ENCODE measurements around the gene NHLH1.

The NHLH1 gene

DNA sequence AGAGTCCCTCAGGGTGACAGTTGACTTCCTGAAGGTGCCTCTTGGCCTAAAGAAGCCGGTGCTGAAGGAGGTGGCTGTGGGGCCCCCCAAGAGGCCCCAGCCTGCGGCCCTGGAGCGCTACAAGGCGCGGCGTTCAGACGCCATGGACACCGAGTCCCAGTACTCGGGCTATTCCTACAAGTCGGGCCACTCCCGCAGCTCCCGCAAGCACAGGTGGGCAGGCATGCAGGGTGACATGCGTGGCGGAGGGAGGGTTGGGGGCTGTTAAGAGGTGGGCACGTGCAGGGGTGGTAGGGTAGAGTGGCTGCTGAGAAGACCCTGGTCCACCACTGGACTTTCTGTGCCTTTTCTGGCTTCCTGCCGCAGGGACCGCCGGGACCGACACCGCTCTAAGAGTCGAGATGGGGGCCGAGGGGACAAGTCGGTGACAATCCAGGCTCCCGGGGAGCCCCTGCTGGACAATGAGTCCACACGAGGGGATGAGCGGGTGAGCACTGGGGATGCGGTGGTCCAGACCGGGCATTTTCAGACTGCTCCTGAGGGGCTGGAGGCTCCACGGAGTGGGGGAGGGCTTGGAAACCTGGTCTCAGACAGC is 48.9 kb downstream of the NHLH1 start:
- Histone ChIP-seq H2BK5ac (ENCODE audit: low read length) (no peak overlapping the region), H3K36me3 (ENCODE audit: control insufficient read depth, insufficient read depth, low read length) (peaks cover 11% of the 10 kb centered on the region)
- DNase-seq, result no peak

GRCh38 chr1:160416369-160416768 is 49.5 kb downstream of the NHLH1 start:
- Histone ChIP-seq H3K4ac (ENCODE audit: low read depth, low read length) (no peak overlapping the region), H4K8ac (ENCODE audit: low read depth, low read length) (no peak overlapping the region), H3K27ac (ENCODE audit: low read depth, low read length) (no peak overlapping the region), H2AK5ac (ENCODE audit: low read length) (no peak overlapping the region), H3K56ac (ENCODE audit: low read length) (no peak overlapping the region), H4K5ac (ENCODE audit: low read length) (no peak overlapping the region), H3K9ac (ENCODE audit: low read length) (peak overlapping the region; percentile 1), H3K79me2 (ENCODE audit: control insufficient read depth, insufficient read depth, low read length) (peaks cover 25% of the 10 kb centered on the region), H3K79me1 (ENCODE audit: low read length) (peaks cover 31% of the 10 kb centered on the region), H2BK15ac (replicated peaks; ENCODE audit: low read depth) (no peak overlapping the region), H3K27me3 (ENCODE audit: insufficient read depth, low read length, poor library complexity) (no peaks in the 10 kb centered on the region), H3K4me3 (ENCODE audit: low read length) (no peak overlapping the region), H3K18ac (ENCODE audit: low read length) (no peak overlapping the region), H3K4me2 (ENCODE audit: low read length) (no peak overlapping the region), H2BK120ac (ENCODE audit: low read depth, low read length) (no peak overlapping the region), H3K36me3 (ENCODE audit: control insufficient read depth, insufficient read depth, low read length) (peaks cover 15% of the 10 kb centered on the region), H3K23ac (ENCODE audit: low read length) (no peak overlapping the region), H3K4me1 (ENCODE audit: control insufficient read depth, low read depth, low read length) (peaks cover 8% of the 10 kb centered on the region), H2BK5ac (ENCODE audit: low read length) (no peak overlapping the region)
- DNase-seq, result peak; percentile 88
- WGBS (ENCODE audit: extremely low coverage, insufficient coverage, low lambda C conversion rate), result no CpG with 5 or more reads among the region's 4 CpGs

More for the DNA sequence above, 48.9 kb downstream of the NHLH1 start:
- peaks cover 31% of the 10 kb centered on the region for H3K79me2 ChIP-seq (ENCODE audit: control insufficient read depth, insufficient read depth, low read length)
- H3K18ac ChIP-seq (ENCODE audit: low read length), result no peak overlapping the region
- H3K4me3 ChIP-seq (ENCODE audit: low read length), result no peak overlapping the region
- H2AK5ac ChIP-seq (ENCODE audit: low read length), result no peak overlapping the region
- H3K56ac ChIP-seq (ENCODE audit: low read length), result no peak overlapping the region
- H4K8ac ChIP-seq (ENCODE audit: low read depth, low read length), result no peak overlapping the region
- H3K4me2 ChIP-seq (ENCODE audit: low read length), result no peak overlapping the region
- H3K79me1 ChIP-seq (ENCODE audit: low read length), result peaks cover 34% of the 10 kb centered on the region
- no peak overlapping the region for H3K23ac ChIP-seq (ENCODE audit: low read length)
- H2BK15ac ChIP-seq (replicated peaks; ENCODE audit: low read depth), result no peak overlapping the region
- no CpG with 5 or more reads among the region's 29 CpGs for WGBS (ENCODE audit: extremely low coverage, insufficient coverage, low lambda C conversion rate)
- no peak overlapping the region for H4K5ac ChIP-seq (ENCODE audit: low read length)
- no peak overlapping the region for H3K4ac ChIP-seq (ENCODE audit: low read depth, low read length)
- no peak overlapping the region for H2BK120ac ChIP-seq (ENCODE audit: low read depth, low read length)
- H3K4me1 ChIP-seq (ENCODE audit: control insufficient read depth, low read depth, low read length), result peaks cover 11% of the 10 kb centered on the region
- H3K27me3 ChIP-seq (ENCODE audit: insufficient read depth, low read length, poor library complexity), result no peaks in the 10 kb centered on the region
- H3K9ac ChIP-seq (ENCODE audit: low read length), result peak overlapping the region; percentile 1
- no peak overlapping the region for H3K27ac ChIP-seq (ENCODE audit: low read depth, low read length)

DNA sequence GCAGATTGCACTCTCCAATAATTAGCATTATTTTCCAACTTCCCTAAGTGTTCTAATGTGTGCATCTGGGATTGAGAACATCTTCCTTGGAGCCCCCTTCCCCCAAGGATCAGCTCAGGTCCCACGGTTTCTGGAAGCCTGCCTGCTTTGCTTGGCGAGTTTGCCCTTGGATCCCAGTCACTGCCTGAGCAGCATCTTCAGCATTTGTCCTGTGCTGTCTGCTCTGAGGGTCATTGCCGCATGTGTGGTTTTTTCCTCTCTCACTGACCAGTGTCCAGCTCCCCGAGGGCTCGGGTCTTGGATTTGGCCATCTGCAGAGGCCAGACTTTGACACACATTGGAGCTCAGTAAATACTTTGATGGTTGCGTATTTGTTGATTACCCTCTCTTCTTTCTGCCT is 51.6 kb downstream of the NHLH1 start:
- peaks cover 17% of the 10 kb centered on the region for H3K79me1 ChIP-seq (ENCODE audit: low read length)
- no peak overlapping the region for H2BK120ac ChIP-seq (ENCODE audit: low read depth, low read length)
- no CpG with 5 or more reads among the region's 6 CpGs for WGBS (ENCODE audit: extremely low coverage, insufficient coverage, low lambda C conversion rate)
- H3K4me3 ChIP-seq (ENCODE audit: low read length), result no peak overlapping the region
- H3K4ac ChIP-seq (ENCODE audit: low read depth, low read length), result no peak overlapping the region
- H2AK5ac ChIP-seq (ENCODE audit: low read length), result no peak overlapping the region
- peaks cover 23% of the 10 kb centered on the region for H3K36me3 ChIP-seq (ENCODE audit: control insufficient read depth, insufficient read depth, low read length)
- H3K23ac ChIP-seq (ENCODE audit: low read length), result no peak overlapping the region
- H3K4me2 ChIP-seq (ENCODE audit: low read length), result no peak overlapping the region
- DNase-seq, result no peak
- H3K27ac ChIP-seq (ENCODE audit: low read depth, low read length), result no peak overlapping the region
- H3K27me3 ChIP-seq (ENCODE audit: insufficient read depth, low read length, poor library complexity), result no peaks in the 10 kb centered on the region
- H3K56ac ChIP-seq (ENCODE audit: low read length), result no peak overlapping the region
- no peak overlapping the region for H4K5ac ChIP-seq (ENCODE audit: low read length)
- H2BK15ac ChIP-seq (replicated peaks; ENCODE audit: low read depth), result no peak overlapping the region
- H3K18ac ChIP-seq (ENCODE audit: low read length), result no peak overlapping the region
- no peak overlapping the region for H4K8ac ChIP-seq (ENCODE audit: low read depth, low read length)
- peaks cover 6% of the 10 kb centered on the region for H3K4me1 ChIP-seq (ENCODE audit: control insufficient read depth, low read depth, low read length)
- peaks cover 9% of the 10 kb centered on the region for H3K79me2 ChIP-seq (ENCODE audit: control insufficient read depth, insufficient read depth, low read length)
- no peak overlapping the region for H2BK5ac ChIP-seq (ENCODE audit: low read length)
- H3K9ac ChIP-seq (ENCODE audit: low read length), result no peak overlapping the region

- Histone ChIP-seq H3K4ac (ENCODE audit: low read depth, low read length) (no peak overlapping the region), H3K36me3 (ENCODE audit: control insufficient read depth, insufficient read depth, low read length) (peaks cover 27% of the 10 kb centered on the region), H3K79me2 (ENCODE audit: control insufficient read depth, insufficient read depth, low read length) (peaks cover 6% of the 10 kb centered on the region), H3K9ac (ENCODE audit: low read length) (no peak overlapping the region), H3K27me3 (ENCODE audit: insufficient read depth, low read length, poor library complexity) (no peaks in the 10 kb centered on the region), H3K18ac (ENCODE audit: low read length) (no peak overlapping the region), H3K56ac (ENCODE audit: low read length) (no peak overlapping the region), H3K4me2 (ENCODE audit: low read length) (no peak overlapping the region), H4K8ac (ENCODE audit: low read depth, low read length) (no peak overlapping the region), H3K4me1 (ENCODE audit: control insufficient read depth, low read depth, low read length) (peaks cover 6% of the 10 kb centered on the region), H3K4me3 (ENCODE audit: low read length) (no peak overlapping the region), H3K79me1 (ENCODE audit: low read length) (peaks cover 16% of the 10 kb centered on the region), H3K23ac (ENCODE audit: low read length) (no peak overlapping the region), H2BK120ac (ENCODE audit: low read depth, low read length) (no peak overlapping the region), H4K5ac (ENCODE audit: low read length) (no peak overlapping the region), H2BK5ac (ENCODE audit: low read length) (no peak overlapping the region), H3K27ac (ENCODE audit: low read depth, low read length) (no peak overlapping the region), H2AK5ac (ENCODE audit: low read length) (no peak overlapping the region), H2BK15ac (replicated peaks; ENCODE audit: low read depth) (no peak overlapping the region)
- DNase-seq, result no peak
- whole genome bisulfite sequencing (ENCODE audit: extremely low coverage, insufficient coverage, low lambda C conversion rate), result no CpG with 5 or more reads among the region's 34 CpGs
Observed at GRCh38 chr1:160419150-160419837, 52.4 kb downstream of the NHLH1 start.

GRCh38 chr1:160419838-160420169 is 52.9 kb downstream of the NHLH1 start:
- no peak overlapping the region for H3K56ac ChIP-seq (ENCODE audit: low read length)
- peaks cover 14% of the 10 kb centered on the region for H3K79me1 ChIP-seq (ENCODE audit: low read length)
- peaks cover 4% of the 10 kb centered on the region for H3K4me1 ChIP-seq (ENCODE audit: control insufficient read depth, low read depth, low read length)
- WGBS (ENCODE audit: extremely low coverage, insufficient coverage, low lambda C conversion rate), result no CpG with 5 or more reads among the region's 4 CpGs
- no peak for DNase-seq
- H3K4me3 ChIP-seq (ENCODE audit: low read length), result no peak overlapping the region
- H2BK120ac ChIP-seq (ENCODE audit: low read depth, low read length), result no peak overlapping the region
- H4K8ac ChIP-seq (ENCODE audit: low read depth, low read length), result no peak overlapping the region
- H3K27ac ChIP-seq (ENCODE audit: low read depth, low read length), result no peak overlapping the region
- no peak overlapping the region for H3K9ac ChIP-seq (ENCODE audit: low read length)
- H4K5ac ChIP-seq (ENCODE audit: low read length), result no peak overlapping the region
- no peak overlapping the region for H3K4ac ChIP-seq (ENCODE audit: low read depth, low read length)
- no peak overlapping the region for H2BK5ac ChIP-seq (ENCODE audit: low read length)
- no peak overlapping the region for H2AK5ac ChIP-seq (ENCODE audit: low read length)
- peaks cover 4% of the 10 kb centered on the region for H3K79me2 ChIP-seq (ENCODE audit: control insufficient read depth, insufficient read depth, low read length)
- no peak overlapping the region for H3K18ac ChIP-seq (ENCODE audit: low read length)
- peaks cover 30% of the 10 kb centered on the region for H3K36me3 ChIP-seq (ENCODE audit: control insufficient read depth, insufficient read depth, low read length)
- no peaks in the 10 kb centered on the region for H3K27me3 ChIP-seq (ENCODE audit: insufficient read depth, low read length, poor library complexity)
- H3K4me2 ChIP-seq (ENCODE audit: low read length), result no peak overlapping the region
- no peak overlapping the region for H3K23ac ChIP-seq (ENCODE audit: low read length)
- no peak overlapping the region for H2BK15ac ChIP-seq (replicated peaks; ENCODE audit: low read depth)

All from mesendoderm (in vitro differentiated cells).